GDM1 (cell line): ENCODE results near the gene RAD9A.
A peak's percentile ranks its signal among the peaks of the same experiment; 100 is the strongest.

Source experiments
- DNase-seq: peaks from one replicate; lab custom pipeline; 2025; lab: John Stamatoyannopoulos, UW

RAD9A gene

DNA sequence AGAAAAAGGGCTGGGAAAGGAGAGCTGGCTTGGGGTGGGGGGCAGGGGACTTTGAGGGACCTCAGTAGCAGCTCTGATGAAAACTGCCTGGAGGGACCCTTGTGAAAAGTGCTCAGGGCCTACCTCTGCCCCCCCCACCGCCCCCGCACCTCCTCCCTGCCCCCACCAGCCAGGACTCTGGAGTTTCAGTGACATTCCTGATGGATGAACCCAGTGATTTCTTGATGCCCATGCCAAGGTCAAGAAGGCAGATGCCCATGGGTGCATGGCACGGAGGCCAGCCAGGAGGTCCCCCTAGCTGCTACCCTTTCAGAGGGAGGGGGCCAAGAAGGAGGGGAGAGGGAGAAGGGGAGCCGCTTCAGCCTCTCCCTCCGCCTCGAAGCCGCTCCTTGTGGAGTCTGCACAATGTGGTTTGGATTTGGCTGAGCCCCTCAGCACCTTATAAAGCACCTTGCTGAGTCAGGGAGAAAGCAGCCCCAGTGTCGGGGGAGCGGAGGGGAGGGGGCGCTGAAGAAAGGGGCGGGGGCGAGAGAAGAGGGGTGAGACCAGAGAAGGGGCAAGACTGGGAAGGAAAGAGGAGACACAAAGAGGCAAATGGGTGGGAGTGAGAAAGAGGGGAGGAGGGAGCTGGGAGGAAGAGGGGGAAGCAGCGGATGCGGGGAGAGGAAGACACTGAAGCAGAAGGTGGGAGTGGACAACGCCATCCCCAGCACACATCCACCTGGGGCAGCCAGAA lies 16.3 kb upstream of the RAD9A start:
- no peak for DNase-seq

DNA sequence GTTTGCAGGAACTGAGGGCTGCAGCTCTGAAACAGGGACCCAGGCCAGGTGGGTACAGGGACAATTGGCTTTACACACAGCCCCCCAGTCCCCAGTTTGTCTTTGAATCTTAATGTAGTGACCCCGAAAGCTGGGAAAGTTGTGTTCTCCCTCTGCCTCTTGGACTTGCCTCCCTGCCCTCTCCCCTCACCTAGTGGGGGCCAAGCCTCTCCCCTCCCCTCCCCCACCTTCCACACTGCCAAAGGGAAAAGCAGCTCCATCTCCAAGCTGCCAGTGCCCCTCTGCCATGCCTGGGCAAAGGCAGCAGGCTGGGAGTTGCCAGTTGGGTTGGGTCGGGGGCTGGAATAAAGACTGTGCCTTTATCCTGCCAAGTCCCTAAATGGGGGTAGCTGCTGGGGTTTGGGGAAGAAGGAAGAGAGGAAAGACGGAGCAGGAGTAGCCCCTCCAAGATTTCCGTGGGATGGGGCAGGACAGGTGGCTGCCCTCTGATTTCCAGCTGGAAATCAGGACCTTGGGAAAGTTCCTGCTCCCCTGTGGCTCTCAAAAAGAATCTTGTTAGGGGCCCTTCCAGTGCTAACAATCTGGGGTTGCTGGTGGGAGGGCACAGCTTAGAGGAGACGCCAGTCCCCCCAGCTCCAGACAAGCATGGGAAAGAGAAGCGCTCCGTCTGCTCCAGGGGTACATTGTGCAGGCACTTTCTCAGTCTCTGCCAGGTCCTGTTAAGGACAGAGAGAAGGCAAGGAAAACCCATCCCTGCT lies 15.5 kb upstream of the RAD9A start:
- no peak for DNase-seq

DNA sequence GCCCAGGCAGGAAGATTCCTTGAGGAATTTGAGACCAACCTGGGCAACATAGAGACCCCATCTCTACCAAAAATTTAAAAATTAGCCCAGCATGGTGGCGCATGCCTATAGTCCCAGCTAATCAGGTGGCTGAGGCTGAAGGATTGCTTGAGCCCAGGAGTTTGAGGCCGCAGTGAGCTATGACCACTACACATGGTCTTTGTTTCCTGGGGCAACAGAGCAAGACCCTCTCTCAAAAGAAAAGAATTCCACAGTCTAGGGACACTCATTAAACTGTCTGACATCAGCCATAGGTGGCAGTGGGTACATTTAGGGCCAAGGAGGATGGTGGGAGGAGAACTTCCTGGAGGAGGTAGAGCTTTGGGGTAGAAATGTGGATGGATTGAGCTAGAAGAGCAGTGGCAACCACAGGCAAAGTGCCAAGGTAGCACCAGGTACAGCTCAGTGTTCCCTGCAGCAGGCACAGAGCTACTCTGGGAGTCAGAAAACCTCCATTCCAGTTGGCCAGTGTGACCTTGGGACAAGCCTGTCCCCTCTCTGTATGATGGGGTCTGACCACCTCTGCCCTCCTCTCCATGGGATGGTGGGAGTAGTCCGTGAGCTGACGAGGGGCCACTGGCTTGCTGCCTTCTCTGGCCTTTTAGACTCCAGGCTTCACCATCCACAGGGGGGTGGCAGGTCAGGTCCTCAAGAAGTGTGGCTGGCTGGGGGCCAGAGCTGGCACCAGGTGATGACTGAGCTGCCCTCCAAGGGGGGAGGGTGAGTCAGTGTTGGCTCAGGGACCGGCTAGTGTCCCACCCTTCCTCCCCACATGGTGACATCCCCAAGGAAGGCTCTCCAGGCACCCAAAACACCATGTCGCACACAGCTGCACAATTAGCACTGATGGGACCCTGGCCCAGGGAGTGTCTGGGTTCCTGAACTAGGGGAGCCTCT lies 14.6 kb upstream of the RAD9A start:
- DNase-seq: no peak

DNA sequence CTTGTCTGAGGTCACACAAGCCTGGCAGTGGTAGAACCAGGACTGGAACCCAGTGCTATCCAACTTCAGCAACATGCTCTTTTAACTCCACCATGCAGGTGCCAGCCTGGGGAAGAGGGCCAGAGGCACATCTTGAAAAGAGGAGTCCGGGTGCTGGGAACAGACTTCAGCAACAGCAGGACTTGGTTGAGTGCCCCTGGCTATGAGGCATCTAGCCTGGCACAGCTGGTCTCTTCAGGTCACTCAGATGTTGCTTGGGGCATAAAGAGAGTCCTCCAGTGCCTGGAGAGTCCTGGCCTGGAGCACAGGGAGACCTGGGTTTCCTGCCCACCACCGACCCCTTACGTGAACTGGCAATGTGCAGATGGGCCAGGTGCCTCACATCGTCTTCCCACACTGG lies 13.2 kb upstream of the RAD9A start:
- DNase-seq: no peak

DNA sequence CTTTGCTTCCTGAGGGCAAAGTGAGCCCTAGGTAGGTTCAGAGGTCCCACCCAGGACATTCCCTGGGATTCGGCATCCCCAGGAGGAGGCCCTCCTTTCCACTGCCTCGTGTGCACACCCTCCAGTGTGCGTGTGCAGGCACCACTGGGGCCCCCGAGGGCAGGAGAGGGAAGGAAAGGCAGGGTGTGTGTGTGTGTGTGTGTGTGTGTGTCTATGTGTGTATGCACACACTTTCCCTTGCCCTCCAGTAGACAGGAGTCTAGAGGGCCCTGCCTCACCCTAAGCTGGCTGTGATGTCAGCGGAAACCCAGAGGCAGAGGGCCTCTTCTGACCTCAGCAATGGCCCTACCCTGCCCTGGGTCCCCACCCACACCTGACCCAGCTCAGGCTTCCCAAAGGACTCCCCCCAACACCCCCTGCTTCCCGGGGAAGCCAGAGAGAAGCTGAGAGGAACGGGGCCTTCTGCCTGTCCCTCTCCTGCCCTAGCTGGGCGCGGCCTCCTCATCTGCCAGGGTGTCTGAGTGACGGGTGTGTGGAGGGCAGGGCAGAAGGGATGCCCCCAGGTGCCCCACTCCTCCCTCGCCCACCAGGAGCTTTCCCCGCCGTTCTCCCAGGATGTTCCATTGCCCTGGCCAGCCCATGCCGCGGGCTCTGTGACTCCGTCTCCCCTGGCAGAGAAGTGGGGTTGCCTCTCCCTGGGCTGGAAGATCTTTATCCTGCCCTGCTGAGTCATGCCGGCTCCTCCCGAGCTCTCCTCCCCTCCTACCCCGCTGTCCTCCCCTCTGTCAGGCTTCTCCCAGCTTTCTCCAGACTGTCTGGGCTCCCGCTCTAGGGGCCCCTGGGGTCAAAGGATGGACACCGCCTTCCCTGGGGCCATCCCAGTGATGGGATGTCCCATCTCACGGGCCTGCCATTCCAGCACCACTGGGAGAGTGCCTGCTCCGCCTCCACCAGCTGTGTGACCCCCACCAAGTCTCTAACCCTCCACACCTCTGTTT lies 12.4 kb upstream of the RAD9A start:
- DNase-seq: no peak

DNA sequence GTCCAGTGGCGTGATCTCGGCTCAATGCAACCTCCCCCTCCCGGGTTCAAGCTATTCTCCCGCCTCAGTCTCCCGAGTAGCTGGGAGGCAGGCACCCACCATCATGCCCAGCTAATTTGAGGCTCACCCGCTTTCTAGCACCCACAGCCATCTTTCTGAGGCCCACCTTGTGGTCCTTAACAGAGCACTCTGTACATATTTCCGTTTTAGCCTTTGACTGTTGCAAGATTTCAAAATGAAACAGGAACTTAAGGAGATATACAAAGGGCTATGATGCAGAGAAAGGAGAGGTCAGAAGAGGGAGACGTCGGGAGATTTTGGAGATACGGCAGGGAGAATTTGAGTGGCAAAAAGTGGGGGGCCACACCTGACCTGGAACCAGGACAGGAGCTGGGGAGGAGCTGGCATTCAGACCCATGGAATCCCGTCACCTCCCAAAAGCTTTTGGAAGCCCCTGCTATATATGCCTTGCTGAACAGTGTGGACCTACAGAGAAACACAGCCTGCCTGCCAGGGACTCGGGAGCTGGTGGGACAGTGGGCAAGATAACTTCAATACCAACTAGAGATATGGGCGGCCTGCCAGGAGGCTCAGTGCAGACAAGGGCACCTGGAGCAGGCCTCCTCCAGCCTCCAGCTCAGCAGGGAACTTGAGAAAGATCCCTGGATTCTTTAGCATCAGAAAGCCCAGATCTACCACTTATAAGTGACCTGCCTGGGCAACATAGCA lies 10.4 kb upstream of the RAD9A start:
- DNase-seq: no peak

DNA sequence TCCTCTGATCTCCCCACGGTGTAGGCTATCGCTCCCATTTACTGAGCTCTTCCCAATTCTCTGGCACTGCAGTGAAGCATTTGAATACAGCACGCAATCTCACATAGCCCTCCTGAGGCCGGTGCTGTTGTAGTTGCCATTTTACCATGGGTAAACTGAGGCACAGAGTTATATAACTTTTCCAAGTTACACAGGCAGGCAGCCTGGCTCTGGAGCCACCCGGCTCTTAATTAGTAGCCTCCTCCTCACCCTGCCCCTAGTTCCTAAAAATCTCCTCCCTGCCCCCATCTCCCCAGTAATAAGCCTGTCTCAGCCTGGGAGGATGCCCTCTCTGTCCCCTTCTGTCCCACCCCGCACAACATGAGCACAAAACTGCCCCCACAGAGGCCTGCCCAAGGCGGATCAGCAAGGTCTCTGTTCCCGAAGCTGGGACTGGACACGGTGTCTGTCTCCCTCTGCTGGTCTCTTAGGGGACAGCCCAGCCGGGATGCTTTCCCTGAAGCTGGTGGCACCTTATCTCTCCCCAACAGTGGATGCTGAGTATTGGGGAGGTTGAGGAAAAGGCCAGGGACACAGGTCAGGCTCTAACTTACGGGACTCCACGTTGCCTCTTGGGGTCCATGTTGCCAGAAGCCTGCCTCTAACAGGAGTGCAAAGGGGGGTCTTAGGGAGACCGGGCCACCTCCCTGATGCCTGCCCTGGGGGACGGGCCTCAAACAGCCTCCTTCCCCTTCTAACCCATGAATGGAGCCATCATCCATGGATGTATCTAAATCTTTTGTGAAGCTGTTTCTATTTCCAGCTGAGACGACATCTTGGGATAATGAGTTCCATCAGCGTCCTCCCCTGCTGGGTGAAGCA lies 9.3 kb upstream of the RAD9A start:
- peak; percentile 77 for DNase-seq

DNA sequence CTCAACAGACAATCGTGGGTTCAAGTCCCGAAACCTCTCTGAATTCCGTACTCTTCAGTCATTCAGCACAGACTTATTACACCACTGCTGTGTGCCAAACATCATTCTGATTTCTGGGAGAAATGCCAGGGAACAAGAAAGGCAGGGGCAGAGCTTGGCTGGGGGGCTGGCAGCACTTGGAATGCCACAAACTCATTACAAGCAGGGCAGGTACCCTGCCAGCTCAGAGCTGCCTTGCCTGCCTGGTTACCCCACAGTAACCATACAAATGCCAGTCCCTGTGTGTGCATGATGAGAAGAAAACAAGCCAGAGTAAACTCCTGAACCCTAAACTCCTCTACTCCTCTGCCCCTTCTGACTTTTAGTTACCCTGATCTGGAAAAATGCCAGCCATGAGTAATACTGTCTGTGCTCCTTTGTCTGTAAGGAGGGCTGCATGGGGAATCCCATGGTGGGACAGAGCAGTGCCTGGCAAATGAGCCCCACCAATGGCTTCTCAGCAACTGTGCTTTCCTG lies 6.9 kb upstream of the RAD9A start:
- no peak for DNase-seq

DNA sequence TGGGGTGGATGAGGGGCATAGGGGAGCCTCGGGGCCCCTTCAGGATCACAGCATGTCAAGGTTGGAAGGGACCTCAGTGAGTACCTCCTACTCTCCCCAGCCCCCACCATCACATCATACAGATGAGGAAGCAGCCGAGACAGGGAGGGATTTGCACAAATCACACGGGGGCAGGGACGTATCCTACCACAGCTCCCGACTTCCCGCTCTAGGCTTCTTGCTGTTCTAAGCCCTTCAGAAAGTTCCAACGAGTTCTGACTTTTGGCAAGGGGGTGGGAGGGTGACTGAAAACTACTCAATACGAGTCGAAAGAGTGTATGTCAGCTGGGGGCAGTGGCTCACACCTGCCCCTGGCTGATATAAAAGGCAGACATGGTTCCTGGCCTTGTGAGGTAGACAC lies 4.7 kb upstream of the RAD9A start:
- peak; percentile 31 for DNase-seq

DNA sequence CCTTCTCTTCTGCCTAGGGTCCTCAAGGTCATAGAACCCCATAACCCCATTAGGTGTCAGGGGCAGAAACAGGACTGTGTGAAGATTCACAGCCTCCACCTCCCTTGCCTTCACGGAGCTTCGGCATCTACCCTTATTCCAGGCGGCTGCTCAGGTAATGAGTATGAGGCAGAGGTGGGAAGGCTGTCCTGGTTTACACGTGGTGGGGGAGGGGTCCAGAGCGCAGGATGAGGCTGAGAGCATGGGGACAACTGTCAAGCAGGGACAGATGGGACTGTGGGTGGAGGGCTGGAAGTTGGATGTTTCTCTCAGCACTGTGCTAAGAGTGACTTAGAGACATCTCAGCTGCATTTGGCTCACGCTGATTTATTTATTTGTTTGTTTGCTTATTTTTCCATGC lies 4.3 kb upstream of the RAD9A start:
- DNase-seq: no peak

DNA sequence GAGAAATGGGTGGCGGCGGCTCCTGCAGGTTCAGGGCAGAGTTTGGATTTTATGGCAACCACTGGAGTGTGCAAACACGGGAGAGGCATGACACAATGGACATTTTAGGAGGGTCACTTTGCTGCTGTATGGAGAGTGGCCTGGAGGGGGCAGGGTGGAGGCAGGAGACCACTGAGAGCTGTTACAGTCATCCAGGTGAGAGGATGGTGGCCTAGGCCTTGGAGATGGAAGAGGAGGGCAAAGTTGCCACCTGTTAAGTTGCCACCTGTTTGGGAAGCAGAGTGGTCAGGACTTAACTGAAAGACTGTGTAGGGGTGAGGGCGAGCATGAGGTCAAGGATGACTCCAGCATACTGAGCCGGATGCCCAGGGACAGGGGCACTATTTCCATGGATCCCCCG lies 2.3 kb upstream of the RAD9A start:
- peak; percentile 27 for DNase-seq

DNA sequence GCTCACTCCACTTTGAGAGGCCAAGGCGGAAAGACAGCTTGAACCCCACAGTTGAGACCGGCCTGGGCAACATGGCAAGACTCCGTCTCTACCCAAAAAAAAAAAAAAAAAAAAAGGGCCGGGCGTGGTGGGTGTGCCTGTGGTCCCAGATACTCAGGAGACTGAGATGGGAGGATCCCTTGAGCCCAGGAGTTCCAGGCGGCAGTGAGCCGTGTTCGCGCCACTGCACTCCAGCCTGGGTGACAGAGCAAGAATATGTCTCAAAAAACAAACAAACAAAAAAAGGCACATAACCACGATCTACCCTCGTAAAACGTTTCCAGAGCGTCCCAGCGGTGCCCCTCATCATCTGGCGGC lies 861 bp upstream of the RAD9A start:
- DNase-seq: no peak

DNA sequence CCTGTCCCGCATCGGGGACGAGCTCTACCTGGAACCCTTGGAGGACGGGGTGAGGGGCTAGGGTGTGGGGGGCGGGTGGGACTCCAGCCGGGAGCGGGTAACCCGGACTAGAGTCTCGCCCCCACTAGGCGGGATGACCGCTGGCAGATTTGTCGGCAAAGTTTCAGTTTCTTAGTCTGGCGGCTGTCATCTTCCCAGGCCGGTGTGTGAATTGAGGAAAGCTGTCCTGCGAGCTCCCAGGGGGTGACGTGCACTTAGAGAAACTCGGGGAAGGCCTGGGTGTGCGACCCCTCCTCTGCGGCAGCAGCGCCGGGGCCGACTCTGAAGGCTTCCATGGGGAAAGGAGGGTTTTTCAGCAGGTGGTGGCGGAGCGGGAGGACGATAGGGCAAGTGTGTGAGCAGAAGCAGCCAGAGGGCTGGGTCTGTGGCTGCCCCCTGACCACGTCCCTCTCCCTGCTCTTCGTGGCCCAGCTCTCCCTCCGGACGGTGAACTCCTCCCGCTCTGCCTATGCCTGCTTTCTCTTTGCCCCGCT lies 463 bp downstream of the RAD9A start:
- no peak for DNase-seq

DNA sequence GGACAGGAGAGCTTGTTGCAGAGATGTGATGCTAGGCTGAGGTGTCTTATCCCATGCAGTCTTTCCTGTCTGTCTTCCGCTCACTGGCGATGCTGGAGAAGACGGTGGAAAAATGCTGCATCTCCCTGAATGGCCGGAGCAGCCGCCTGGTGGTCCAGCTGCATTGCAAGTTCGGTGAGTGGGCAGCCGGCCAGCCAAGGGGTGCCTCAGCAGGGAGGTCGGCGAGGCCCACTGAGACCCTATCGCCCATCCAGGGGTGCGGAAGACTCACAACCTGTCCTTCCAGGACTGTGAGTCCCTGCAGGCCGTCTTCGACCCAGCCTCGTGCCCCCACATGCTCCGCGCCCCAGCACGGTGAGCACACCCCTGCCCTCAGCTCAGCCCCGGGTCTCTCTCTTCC lies 1.7 kb downstream of the RAD9A start:
- no peak for DNase-seq

DNA sequence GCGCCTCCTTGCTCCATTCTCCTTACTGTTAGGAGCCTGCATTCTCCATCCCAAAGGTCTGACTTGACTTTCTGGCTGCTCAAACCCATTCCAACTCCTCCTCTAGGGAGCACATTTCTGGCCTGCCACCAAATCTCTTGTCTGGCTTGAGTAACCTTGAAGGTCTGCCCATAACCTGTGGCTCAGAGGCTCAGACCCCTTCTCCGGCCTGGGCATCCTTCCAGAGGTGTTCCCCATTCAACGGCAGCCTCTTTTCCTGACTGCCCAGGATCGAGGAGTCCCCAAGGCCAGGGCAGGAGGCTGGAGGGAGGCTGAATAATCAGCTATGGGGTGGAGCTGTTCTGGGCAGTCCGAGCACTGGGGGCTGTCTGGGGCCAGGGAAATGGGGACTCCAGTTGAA lies 2.2 kb downstream of the RAD9A start:
- DNase-seq: no peak

DNA sequence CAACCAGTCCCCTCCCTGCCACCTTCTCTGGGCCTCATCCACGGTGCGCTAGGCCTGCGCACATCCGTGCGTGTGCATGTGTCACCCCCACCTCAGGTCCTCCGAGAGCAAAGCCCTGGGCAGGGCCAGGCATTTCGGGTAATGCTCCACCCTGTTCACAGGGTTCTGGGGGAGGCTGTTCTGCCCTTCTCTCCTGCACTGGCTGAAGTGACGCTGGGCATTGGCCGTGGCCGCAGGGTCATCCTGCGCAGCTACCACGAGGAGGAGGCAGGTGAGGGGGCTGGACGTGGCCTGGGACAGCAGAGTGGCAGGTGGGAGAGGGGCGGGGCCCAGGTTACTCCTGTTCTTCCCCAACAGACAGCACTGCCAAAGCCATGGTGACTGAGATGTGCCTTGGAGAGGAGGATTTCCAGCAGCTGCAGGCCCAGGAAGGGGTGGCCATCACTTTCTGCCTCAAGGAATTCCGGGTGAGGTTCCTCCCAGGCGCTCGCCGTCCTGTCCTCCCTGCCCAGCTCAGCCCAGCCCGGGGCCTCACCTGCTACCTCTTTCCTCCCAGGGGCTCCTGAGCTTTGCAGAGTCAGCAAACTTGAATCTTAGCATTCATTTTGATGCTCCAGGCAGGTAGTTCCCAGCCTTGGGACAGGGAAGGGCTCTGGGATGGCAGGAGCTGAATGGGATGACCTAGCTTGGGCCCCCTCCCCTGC lies 3.9 kb downstream of the RAD9A start:
- no peak for DNase-seq

DNA sequence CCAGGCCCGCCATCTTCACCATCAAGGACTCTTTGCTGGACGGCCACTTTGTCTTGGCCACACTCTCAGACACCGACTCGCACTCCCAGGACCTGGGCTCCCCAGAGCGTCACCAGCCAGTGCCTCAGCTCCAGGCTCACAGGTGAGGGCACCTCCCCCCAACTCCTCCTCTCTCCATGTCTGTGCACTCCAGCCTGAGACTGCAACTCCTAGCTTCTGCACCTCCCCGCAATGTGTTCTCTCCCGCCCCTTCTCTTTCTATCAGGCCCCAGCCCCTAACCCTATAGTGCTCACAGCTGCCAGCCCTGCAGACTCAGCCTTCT lies 4.4 kb downstream of the RAD9A start:
- no peak for DNase-seq

DNA sequence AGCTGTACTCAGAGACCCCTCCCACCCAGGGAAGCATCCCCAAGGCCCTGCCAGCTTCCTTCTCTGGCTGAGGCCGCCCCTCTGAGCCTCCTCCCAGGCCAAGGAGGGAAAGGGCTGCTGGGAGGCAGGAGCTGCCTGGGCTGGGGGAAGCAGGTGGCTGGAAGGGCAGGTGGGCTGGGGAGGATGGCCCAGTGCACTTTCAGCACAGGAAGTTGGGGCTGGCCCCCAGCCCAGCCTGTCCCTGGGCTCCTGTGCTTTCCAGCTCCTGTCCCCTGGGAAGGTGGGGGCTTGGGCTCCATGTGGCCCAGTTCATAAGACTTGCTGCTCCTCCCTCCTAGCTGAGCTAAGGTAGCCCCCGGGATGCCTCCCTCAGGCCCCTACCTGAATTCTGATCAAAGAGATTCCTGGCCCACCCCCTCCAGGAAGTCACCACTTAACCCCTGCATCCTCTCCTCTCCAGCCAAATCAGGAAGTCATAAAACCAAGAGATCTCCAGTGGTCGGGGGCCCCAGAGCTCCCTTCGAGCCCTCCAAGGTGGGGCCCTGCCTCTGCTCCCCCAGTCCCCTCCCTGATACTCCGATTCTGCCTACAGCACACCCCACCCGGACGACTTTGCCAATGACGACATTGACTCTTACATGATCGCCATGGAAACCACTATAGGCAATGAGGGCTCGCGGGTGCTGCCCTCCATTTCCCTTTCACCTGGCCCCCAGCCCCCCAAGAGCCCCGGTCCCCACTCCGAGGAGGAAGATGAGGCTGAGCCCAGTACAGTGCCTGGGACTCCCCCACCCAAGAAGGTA lies 5.0 kb downstream of the RAD9A start:
- no peak for DNase-seq
